HG03108 (cell line): Measurements from ENCODE around the gene ENTPD8.

Experiments
- ATAC-seq: cut with Tn5 transposase; IDR thresholded peaks from one replicate; pipeline ENCODE4 v1.9.1; 2021; ENCODE audit warnings: moderate library complexity; ENCODE audit not compliant: unreplicated experiment

Gene ENTPD8, protein sequence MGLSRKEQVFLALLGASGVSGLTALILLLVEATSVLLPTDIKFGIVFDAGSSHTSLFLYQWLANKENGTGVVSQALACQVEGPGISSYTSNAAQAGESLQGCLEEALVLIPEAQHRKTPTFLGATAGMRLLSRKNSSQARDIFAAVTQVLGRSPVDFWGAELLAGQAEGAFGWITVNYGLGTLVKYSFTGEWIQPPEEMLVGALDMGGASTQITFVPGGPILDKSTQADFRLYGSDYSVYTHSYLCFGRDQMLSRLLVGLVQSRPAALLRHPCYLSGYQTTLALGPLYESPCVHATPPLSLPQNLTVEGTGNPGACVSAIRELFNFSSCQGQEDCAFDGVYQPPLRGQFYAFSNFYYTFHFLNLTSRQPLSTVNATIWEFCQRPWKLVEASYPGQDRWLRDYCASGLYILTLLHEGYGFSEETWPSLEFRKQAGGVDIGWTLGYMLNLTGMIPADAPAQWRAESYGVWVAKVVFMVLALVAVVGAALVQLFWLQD

DNA sequence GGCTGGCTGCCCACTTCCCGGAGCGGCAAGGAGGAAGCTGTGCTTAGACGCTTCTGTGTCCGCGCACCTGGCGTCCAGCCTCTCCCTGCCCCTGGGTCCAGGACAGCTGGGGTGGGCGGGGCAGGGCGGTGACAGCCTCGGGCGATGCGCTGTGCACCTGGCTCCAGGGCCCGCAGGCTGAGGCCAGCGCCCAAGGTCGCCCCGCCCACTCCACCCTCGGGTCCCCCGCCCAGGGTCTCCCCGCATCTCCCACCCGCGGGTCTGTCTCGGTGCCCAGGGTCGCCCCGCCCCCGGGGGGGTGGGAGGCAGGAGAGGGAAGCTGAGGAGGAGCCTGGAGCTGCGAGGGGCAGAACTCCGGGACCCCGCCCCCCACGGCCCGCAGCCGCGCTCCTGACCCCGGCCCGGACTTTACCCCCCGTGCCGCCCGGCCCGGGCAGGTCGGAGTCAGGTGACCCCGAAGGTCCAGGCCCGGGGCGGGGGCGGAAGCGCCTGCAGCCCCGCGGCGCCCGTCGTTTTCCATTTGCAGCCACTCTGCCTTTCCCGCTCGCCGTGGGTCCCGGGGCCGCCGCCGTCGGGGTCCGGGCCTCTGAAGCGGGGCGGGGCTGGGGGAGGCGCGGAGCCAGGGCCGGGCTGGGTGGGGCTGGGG is at the start of gene ENTPD8:
Gene ENTPD8, minus strand, starts transcription at position 69 of the 646 bp plus-strand sequence. CDS start 3,072 bp downstream, outside the sequence.
- no peak for ATAC-seq

DNA sequence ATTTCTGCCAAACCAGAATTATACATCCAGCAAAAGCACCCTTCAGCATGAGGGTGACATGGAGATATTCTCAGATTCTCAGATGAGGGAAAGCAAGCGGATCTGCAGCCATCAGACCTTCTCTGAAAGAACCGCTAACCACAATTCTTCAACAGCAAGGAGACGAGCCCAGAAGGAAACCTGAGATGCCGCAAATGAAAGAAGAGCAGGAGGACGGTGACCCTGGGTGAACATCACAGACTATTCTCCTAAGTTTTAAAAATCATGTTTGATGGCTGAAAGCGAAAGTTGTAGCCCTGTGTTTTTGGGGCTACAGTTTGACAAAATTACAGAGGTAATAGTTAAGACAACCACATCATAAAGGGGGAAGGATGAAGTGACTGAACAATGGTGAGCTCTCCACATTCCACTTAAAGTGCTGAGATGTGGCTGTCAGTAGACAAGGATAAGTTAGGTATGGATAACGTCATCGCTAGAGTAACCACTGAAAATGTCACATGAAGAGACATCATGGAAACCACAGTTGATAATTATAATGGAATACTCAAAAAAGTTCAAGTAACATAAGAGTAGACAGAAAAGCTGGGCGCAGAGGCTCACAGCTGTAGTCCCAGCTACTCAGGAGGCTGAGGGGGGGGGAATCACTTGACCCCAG is 49.5 kb upstream of the ENTPD8 start:
- ATAC-seq = no peak

DNA sequence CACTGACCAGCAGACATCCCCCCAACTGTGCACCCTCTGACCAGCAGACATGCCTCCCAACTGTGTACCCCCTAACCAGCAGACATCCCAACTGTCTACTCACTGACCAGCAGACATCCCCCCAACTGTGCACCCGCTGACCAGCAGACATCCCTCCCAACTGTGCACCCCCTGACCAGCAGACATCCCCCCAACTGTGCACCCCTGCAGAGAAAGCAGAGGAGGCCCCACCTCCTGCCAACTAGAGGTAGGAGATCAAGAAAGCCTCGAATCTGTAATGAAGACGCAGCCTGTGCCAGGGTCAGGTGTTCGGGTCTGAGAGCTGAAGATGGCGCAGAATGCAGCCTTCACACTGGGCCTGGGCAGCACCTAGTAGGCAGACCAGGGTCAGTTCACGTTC is 47.7 kb upstream of the ENTPD8 start:
- no peak for ATAC-seq

DNA sequence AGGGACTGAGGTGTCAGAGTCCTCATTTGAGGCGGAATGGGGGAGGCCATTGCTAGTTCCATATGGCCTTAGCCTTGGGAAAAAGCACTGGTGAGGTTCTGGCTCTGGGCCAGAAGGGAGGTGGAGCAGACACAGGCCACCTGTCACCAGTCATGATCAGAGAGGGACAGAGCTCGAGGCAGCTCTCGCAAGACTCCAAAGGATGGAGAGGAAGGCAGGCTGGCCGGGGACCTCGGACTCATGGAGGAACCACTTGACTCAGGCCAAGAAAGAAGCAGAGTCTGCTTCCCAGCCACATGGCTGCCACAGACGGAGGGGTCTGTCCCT is 47.1 kb upstream of the ENTPD8 start:
- ATAC-seq = no peak

DNA sequence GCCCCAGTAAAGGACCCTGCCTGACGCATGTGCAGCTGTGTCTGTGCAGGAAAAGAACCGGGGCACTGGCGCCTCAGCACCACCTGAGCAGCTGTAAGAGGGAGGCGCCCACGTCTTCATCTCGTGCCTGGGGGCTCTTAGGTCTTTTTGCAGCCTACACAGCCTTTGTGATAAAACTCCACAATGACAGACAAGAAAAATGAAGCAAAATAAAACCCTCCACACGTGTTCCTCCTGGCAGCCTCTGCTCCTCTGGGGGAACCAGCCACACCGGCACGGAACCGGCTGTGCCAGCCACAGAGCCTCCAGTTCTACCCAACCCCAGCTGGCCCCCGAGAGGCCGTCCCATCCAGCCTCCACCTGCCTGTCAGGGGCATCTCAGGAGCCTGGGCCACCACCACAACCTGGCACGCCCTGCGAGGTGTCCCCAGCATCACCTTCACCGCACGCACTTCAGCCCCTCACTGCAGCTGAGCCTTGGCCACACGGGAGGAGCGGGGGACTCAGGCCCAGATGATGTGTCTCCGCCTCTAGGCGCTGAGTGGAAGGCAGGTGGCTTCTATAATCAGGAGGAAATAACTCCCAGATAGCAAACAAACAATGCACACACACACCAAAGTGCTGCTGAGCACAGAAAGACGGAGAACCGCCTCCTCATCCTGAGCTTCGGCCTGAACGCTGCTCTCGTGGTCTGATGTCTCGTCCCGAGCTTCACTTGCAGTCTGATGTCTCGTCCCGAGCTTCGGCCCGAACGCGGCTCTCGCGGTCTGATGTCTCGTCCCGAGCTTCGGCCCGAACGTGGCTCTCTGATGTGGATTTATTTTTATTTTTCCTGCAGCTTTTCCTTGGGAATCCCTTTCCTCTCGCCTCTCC is 46.5 kb upstream of the ENTPD8 start:
- ATAC-seq = no peak

DNA sequence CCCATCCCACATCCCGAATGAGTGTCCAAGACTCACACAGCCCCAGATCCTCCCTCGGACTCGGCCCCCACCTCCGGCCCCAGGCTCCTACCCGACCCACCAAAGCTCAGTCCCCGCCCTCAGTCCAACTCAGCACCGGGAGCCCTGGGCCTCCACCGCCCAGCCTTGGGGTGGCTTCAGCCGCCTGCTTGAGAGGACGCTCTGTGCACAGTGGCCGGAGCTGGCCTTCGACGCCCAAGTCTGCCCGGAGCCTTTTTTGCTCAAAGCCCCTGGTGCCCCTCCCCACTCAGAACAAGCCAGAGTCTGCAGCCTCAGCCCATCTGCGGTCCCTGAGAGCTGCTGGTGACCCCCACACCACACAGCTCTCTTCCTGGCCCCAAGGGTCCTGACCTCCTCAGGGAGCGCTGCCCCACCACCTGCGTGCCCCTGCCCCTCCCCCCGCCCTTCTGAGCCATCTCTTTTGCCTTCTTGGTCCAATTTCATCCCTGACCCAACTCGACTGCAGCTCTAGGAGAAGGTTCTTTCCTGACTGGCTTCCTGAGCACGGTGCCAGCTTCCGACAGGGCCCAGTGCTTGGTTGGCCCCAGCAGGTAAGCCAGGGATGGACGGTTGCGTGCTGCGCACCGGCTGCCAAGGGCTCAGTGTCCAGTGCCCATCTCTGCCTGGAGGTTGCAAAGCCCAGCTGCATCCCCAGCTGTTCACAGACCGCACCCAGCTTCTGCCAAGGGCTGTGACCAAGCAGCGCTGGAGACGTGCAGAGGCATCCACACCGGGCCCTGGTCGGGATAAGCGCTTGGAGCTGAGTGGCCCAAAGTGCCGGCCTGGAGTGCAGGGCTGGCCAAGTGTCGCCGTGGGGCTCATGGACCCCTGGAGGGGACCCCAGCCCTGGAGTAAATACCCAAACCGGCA is 45.6 kb upstream of the ENTPD8 start:
- no peak for ATAC-seq

DNA sequence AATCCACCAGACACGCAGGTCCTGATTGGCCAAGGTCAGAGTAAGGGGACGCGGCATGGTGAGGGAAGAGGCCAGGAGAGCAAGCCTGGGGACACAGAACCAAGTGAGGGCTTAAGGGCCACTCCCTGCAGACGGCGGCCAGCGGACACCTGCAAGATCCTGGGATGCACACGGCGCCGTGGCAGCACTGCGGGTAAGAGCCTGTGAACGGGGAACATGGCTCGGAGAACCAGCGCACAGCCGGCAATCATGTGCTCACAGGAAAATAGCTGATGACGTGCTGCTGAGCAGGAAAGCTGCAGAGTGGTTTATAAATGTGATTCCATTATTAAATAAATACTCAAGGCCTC is 45.0 kb upstream of the ENTPD8 start:
- no peak for ATAC-seq

DNA sequence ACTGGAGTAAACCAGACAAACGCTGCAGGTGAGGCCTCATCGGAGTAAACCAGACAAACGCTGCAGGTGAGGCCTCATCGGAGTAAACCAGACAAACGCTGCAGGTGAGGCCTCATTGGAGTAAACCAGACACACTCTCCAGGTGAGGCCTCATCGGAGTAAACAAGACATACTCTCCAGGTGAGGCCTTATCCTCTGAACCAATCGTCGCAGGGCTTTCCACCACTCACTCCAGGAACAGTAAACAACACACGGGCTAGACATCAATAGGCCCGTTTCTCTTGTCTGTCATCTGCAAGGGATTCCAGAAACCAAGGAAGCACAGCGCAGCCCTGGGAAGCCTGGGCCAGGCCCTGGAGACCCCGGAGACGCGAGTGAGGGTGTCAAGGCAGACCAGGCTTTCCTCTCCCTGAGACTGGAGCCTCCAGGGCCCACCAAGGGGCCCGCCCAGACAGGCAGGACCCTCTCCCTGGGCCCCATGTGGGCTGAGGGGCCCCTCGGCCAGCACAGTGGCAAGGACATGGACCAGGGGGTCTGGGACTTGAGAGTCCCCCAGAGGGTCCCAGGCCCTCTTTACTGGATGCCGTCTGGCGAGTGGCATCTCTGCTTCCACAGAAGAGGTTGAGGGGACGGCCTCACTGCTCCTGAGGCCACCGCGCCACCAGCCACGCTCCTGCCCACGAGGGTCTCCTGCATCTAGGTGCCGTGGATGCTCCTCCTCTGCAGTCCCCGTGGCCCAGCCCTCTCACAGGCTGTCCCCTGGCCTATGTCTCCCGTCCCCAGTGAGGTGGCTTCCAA is 44.4 kb upstream of the ENTPD8 start:
- ATAC-seq = no peak

DNA sequence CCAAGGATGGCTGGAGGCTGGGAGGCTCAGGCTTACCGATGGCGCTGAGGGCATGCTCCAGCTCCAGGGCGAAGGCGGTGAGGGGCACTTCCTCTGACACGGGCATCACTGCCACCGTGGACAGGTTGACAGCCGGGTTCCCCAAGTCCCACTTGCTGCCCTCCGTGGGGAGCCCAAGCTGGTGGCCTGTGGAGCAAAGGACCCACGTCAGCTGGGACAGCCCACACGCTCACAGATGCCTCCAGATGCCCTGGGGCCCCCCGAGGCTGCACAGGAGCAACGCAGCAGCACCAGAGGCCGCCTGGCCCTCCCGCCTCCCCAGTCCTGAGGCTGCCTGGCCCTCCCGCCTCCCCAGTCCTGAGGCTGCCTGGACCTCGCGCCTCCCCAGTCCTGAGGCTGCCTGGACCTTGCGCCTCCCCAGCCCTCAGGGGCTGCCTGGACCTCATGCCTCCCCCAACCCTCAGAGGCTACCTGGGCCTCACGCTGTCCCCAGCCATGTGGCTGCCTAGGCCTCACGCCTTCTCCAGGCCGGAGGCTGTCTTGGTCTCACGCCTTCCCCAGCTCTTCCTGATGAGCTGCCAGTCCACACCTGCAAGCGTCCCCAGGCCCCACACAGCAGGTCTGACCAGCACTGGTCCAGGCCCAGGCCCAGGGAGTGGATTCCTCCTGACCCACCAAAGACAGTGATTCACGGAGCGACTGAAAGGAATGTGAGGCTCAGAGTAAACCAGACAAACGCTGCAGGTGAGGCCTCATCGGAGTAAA is 43.6 kb upstream of the ENTPD8 start:
- ATAC-seq = no peak

DNA sequence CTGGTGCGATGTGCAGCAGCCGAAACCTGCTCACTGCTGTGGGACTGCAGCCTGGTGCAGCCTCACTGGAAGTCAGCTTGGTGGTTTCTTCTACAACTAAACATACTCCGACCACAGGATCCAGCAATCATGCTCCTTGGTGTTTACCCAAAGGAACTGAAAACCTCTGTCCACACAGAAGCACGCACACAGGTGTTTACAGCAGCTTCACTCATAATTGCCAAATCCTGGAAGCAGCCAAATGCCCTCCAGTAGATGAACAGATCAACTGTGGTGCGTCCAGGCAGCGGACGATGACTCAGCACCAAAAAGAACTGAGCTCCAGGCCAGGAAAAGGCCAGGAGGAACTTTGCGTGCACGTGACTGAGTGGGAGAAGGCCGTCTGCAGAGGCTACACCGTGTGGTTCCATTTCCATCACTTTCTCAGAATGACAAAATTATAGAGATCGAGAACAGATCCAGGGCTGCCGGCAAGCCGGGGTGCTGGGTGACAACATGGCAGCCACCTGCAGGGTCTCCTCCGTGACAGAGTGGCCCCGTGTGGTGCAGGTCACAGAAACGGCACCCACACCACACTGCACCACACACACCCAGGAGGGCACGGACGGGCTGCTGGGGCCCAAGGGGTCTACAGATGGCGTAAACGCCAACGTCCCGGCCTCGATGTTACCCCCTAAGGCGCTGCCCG is 41.1 kb upstream of the ENTPD8 start:
- peak; percentile 73 for ATAC-seq

DNA sequence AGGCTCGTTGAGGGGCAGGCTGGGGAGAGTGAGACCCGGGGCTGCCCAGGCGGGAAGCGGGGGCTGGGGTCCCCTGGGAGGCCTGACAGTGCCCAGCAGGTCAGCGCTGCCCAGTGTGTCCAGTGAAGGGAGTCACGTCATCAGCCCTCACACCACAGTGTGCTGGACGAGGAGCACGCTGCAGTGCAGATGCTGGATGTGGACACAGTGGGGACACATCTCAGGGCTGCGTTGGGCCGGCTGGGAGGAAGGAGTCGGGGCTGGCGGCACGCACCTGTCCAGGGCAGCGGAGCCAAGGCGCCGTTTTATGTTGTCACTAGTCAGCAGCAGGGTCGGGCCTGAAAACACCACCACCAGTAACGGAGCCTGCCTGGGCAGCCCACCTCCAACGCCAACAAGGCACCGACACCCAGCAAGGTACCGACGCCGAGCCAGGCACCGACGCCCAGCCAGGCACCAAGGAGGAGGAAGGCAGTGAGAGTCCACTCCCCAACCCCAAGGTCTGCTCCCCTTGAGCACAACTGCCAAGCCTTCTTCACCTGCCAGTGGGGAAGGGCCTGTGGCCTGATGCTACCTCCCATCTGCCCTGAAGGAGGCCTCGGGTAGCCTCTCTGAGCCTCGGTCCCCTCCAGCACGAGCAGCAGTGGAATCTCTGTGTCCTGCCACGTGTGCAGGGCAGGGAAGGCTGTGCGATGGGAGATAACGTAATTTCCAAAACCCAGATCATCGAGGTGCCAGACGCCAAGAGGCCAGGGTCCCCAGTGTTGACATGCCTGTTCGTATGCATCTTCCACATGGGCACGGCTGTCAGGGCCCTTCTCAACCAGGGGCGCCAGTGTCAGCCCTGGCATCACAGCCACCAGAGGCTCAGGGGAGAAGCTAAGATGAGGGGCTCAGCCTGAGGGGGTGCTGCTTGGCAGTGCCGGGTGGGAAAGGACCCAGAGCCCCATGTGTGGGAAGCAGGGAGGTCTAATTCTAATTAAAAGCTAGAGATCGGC is 39.8 kb upstream of the ENTPD8 start:
- no peak for ATAC-seq

DNA sequence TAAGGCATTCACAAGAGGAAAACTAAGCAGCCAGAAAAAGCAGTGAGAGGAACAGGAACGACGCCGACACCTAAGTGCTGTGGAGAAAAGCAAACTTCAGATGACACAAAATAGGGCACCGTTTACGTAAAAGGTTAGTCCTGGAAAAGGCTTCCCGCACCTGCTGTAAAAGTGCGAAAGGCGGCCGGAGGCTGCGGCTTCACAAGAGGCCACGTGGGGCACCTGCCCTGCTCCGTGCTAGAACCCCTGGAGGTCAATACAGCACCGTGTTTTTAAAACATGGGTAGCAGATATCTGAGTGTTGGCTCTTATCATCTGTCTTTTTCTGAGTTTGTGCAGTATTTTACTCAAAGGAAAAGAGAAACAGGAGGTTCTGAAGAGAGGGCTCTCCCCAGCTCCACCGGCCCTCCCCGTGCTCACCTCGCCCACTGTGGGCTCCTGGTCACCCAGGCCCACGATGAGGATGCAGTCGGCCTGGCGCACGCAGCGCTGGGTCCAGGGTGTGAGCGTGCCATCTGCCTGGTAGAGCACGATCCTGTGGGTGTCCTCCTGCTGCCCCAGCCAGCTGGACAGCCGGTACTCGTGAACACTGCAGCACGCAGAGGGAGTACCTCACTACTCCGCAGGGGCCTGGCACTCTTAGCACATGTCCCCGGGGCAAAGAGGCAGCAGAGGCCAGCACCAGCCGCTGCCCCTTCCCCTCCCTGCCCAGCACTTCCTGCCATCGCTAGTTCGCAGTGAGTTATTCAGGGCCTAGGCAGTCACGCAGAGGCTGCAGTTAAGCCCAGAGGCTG is 38.9 kb upstream of the ENTPD8 start:
- ATAC-seq = no peak

DNA sequence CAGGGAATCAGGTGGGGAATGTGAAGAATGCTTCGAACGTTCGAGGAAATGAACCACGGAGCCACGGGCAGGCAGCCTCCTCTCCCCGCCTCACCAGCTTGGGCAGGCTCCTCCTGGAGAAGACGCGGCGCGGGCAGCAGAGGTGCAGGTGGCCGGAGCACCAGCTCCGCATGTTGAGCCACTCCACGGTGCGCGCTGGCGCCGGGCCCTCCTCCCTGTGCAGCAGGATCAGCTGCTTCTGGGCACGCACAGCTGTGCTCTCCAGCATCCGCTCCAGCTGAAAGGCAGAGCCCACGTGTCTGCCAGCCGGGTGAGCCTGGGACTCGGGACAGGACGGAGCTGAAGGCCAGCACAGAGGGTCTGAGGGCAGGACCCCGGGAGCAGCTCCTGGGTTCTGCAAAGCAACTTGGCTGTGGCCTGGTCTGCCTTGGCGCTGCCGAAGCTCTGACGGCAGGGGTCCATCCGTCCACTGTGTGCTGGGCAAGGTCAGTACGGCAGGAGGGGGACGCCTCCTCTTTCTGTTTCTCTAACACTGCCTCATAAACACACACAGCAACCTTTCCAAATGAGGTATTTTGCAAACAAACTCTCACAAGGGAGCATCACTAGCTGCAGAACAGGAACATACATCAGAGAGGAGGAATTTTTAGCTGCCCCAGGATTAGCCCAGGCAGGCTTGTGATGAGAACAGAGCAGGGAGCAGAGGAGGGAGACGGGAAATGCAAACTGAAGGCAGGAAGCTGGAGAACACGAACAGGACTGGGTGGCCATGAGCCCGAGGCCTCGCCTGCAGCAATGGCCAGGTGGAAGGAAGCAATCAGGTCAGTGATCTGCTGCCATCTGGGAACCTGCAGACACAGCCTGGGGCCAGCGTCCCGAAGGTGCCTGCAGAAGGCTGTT is 38.1 kb upstream of the ENTPD8 start:
- ATAC-seq = no peak

DNA sequence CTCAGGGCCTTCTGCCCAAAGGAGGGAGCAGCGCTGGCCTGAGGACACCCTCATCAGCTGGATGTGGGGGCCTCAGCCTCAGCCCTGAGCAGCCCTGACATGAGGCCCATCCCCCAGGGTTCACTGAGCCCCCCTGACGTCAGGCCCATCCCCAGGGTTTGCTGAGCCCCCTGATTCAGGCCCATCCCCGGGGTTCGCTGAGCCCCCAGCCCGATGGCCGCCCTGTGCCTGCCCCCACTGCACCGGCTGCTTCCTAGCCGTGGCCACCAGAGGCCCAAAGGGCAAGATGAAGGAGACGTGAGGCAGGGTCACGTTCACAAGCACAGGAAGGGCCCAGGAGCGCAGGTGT is 37.4 kb upstream of the ENTPD8 start:
- ATAC-seq = no peak
